Caco-2 (cell line): Measurements from ENCODE around the gene SLC25A33. TPM values are rescaled to one million over a fixed set of nuclear protein-coding genes. Genes with fewer than 3 reads are reported as not detected.

Experiments
- BruUV-seq: library from RNA; stranded (reverse); fragments of 400-500 nt; replicated peaks from 2 replicates; lab custom pipeline; 2021; lab: Mats Ljungman, UMichigan
- CTCF ChIA-PET: fragments of 300-600 bp; sonication (Branson Sonifier 250); formaldehyde crosslinking; loops from one replicate; lab custom pipeline; 2022; ENCODE audit warnings: antibody characterized with exemption; lab: Charles Lee
- POLR2A ChIA-PET: fragments of 300-600 bp; sonication (Branson Sonifier 250); formaldehyde crosslinking; loops from one replicate; lab custom pipeline; 2022; ENCODE audit warnings: antibody characterized with exemption; lab: Charles Lee
- DNase-seq, 2 experiments: peaks; one replicate each; pipeline versions ENCODE4 v3.0.0 to v3.0.0-alpha.2; 2020 to 2022
- H3K27me3 ChIP-seq: replicated peaks from 2 replicates; pipeline ENCODE4 v1.6.0; 2011; ENCODE audit warnings: low read length; ENCODE audit not compliant: control insufficient read depth, insufficient read depth
- H3K36me3 ChIP-seq: 2 replicates; pipeline ENCODE4 v1.5.1; 2011; ENCODE audit warnings: low read length; ENCODE audit not compliant: control insufficient read depth, insufficient read depth
- H3K4me1 ChIP-seq: fragments of 250-450 bp; sonication (Bioruptor Pico); 2 replicates; pipeline ENCODE4 v1.5.1; 2020; ENCODE audit warnings: mild to moderate bottlenecking
- H3K4me3 ChIP-seq: 2 replicates; pipeline ENCODE4 v1.5.1; 2011; ENCODE audit warnings: low read depth, mild to moderate bottlenecking, control low read depth, low read length
- H3K9me3 ChIP-seq: fragments of 250-450 bp; sonication (Bioruptor Pico); 2 replicates; pipeline ENCODE4 v1.5.1; 2020; ENCODE audit warnings: mild to moderate bottlenecking, moderate library complexity
- H3K27ac Mint-ChIP-seq: one replicate; pipeline ENCODE4 v1.8.0; 2022; ENCODE audit warnings: mixed read lengths; ENCODE audit not compliant: unreplicated experiment
- H3K27me3 Mint-ChIP-seq: one replicate; pipeline ENCODE4 v1.8.0; 2022; ENCODE audit warnings: mixed read lengths; ENCODE audit not compliant: insufficient read depth, unreplicated experiment
- H3K36me3 Mint-ChIP-seq: one replicate; pipeline ENCODE4 v1.8.0; 2022; ENCODE audit warnings: mild to moderate bottlenecking, mixed read lengths; ENCODE audit not compliant: insufficient read depth, unreplicated experiment
- H3K4me1 Mint-ChIP-seq: one replicate; pipeline ENCODE4 v1.8.0; 2022; ENCODE audit warnings: low read depth, mixed read lengths; ENCODE audit not compliant: unreplicated experiment
- H3K4me3 Mint-ChIP-seq: one replicate; pipeline ENCODE4 v1.8.0; 2022; ENCODE audit warnings: mild to moderate bottlenecking, moderate library complexity, mixed read lengths; ENCODE audit not compliant: unreplicated experiment
- H3K9me3 Mint-ChIP-seq: one replicate; pipeline ENCODE4 v1.8.0; 2022; ENCODE audit warnings: mixed read lengths; ENCODE audit not compliant: unreplicated experiment
- intact Hi-C: fragments of 100-400 bp; cut with micrococcal nuclease; formaldehyde crosslinking; loops from one replicate; pipeline ENCODE4 v1.10.0; 2022; ENCODE audit not compliant: unreplicated experiment
- total RNA-seq: library from RNA; stranded (reverse); gene quantifications from 2 replicates; pipeline ENCODE4 v1.2.3, GENCODE V29; 2022
- TF ChIP-seq, protein P1 (sequence below), 2 experiments: fragments of 200-600 bp in 1 of 2; IDR thresholded peaks; 1 replicate in 1 of 2; 2 replicates in 1 of 2; pipeline versions ENCODE4 v1.5.1 to v1.8.0; 2011 to 2022; ENCODE audit warnings: antibody characterized with exemption in 1 of 2, control low read depth in 1 of 2, inconsistent platforms in 1 of 2, low read depth in 1 of 2, low read length in 1 of 2, mild to moderate bottlenecking in 1 of 2, moderate library complexity in 1 of 2; ENCODE audit not compliant: insufficient read depth in 1 of 2, severe bottlenecking in 1 of 2, unreplicated experiment in 1 of 2

The SLC25A33 gene
- total RNA-seq, 1 experiment from 2014 or later: 11.2 TPM

DNA sequence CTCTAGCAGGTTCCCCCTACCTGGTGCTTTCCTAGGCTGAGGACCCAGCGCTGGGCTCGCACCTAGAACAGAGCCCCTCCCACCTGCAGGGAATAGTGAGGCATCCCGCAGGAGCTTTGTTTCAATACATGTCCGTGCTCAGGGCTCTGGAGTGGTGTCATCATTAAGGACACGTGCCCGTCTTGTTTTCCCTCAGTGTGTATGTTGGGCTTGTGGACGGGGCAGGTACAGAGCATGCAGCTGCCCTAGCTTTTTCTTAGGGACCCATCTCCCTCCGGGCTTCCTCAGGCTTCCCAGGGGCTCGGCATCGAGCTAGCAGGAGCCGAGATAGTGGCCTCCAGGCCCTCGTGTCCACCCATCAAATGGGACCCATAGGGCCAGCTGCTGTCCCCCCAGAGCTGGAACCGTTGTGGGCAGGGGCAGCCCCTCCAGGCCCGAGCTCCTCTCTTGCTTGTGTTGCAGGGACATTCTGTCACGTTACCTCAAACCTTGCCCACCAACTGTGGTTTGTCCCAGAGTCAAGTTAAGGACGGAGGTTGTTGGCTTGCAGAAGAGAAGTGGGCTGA is 53.3 kb downstream of the SLC25A33 start:
- peaks cover 5% of the 10 kb centered on the region for H3K4me1 Mint-ChIP-seq
- POLR2A ChIA-PET: no interaction called here

DNA sequence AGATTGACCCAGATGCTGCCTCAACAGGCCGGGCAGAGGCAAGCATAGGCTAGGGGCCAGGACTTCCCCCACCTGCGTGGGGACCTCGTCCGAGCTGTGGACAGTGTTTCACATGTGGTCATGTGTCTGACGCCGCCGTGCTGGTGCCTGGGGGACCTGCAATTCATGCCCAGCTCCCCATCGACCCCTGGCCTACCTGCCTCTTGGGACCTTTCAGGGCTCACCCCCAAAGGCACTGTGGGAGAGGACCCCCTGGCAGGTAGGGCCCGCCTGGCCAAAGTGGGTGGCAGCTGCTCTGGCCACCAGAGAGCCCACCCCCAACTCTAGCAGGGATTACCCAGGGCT is 53.9 kb downstream of the SLC25A33 start:
- Histone ChIP-seq H3K4me1 (peaks cover 7% of the 10 kb centered on the region; the same call in 1 of the 2 replicates), H3K4me3 (no peak overlapping the region), H3K36me3 (no peaks in the 10 kb centered on the region), H3K9me3 (no peaks in the 10 kb centered on the region), H3K27me3 (no peaks in the 10 kb centered on the region)
- ChIA-PET CTCF (interaction anchor here (1.1 kb wide), 1 partner anchor 94 kb away, joined by 3 read pairs; no protein-coding TSS in a partner anchor), POLR2A (no interaction called here)
- BruUV-seq: no TSS peak
- Mint-ChIP-seq H3K9me3 (no peaks in the 10 kb centered on the region), H3K27ac (no peak overlapping the region), H3K36me3 (peaks cover 12% of the 10 kb centered on the region), H3K27me3 (no peaks in the 10 kb centered on the region), H3K4me1 (no peaks in the 10 kb centered on the region), H3K4me3 (no peak overlapping the region)
- DNase-seq: no peak
- TF ChIP-seq, protein P1, sequence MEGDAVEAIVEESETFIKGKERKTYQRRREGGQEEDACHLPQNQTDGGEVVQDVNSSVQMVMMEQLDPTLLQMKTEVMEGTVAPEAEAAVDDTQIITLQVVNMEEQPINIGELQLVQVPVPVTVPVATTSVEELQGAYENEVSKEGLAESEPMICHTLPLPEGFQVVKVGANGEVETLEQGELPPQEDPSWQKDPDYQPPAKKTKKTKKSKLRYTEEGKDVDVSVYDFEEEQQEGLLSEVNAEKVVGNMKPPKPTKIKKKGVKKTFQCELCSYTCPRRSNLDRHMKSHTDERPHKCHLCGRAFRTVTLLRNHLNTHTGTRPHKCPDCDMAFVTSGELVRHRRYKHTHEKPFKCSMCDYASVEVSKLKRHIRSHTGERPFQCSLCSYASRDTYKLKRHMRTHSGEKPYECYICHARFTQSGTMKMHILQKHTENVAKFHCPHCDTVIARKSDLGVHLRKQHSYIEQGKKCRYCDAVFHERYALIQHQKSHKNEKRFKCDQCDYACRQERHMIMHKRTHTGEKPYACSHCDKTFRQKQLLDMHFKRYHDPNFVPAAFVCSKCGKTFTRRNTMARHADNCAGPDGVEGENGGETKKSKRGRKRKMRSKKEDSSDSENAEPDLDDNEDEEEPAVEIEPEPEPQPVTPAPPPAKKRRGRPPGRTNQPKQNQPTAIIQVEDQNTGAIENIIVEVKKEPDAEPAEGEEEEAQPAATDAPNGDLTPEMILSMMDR (IDR thresholded peaks at IDR 0.05; ENCODE audit: insufficient read depth in 1 of 2, low read depth in 1 of 2, low read length in 1 of 2, severe bottlenecking in 1 of 2, unreplicated experiment in 1 of 2): no peak
- intact Hi-C loops: no loop called here

More for the DNA sequence above, 53.3 kb downstream of the SLC25A33 start:
- DNase-seq: no peak
- Mint-ChIP-seq H3K36me3 (peaks cover 10% of the 10 kb centered on the region), H3K9me3 (no peaks in the 10 kb centered on the region), H3K4me3 (no peak overlapping the region), H3K27ac (no peak overlapping the region), H3K27me3 (no peaks in the 10 kb centered on the region)
- intact Hi-C loops: no loop called here
- CTCF ChIA-PET: interaction anchor here (1.1 kb wide), 1 partner anchor 95 kb away, joined by 3 read pairs; no protein-coding TSS in a partner anchor
- Histone ChIP-seq H3K36me3 (no peaks in the 10 kb centered on the region), H3K4me1 (peaks cover 7% of the 10 kb centered on the region; the same call in 1 of the 2 replicates), H3K4me3 (no peak overlapping the region), H3K9me3 (no peaks in the 10 kb centered on the region), H3K27me3 (no peaks in the 10 kb centered on the region)
- no TSS peak for BruUV-seq
- TF ChIP-seq, protein P1 (IDR thresholded peaks at IDR 0.05; ENCODE audit: insufficient read depth in 1 of 2, low read depth in 1 of 2, low read length in 1 of 2, severe bottlenecking in 1 of 2, unreplicated experiment in 1 of 2): no peak

DNA sequence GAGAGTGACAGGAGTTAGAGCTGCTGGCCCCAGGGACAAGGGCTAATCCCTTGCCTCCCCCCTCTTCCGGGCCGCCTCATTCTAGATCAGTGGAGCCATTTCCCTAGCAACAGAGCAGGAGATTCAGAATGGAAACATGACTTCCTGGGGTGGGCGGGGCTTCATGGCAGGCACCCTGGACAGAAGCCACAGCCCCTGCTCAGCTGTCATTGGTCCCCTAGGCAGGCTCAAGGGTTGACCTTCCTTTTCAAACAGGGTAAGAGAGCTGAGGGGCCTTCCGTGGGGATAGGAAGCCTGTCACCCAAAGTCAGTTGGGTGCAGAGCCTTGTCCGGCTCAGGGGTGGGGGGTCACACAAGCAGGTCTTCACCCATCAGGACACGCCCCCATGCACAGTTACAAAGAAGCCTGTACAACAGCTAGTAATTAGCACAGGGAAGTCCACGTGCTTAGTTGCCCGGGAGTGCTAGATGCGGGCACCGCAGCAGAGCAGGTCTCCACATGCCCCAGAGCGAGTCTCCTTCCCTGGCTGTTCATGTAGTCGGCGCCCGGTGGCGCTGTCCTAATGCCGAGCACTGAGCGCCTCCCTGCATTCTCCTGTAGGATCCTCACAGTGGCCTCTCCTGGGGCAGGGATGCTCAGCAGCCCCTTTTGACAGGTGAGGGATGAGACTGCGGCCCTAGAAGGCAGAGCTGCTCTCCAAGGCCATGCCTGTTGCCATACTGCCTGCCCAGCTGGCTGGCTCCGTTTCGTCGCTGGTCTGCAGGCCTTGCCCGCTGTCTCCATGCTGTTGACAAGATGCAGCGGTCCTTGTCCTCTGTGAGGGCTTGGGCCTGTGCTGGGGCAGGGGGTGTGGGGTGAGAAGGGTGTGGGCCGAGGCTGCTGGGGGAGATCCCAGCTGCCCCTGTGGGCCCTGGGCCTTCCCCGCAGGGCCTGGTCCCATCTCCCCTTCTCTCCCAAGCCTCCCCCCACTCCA is 54.5 kb downstream of the SLC25A33 start:
- no peaks in the 10 kb centered on the region for H3K27me3 Mint-ChIP-seq
- Histone ChIP-seq H3K9me3 (no peaks in the 10 kb centered on the region), H3K36me3 (no peaks in the 10 kb centered on the region), H3K27me3 (no peaks in the 10 kb centered on the region), H3K4me1 (peaks cover 7% of the 10 kb centered on the region; the same call in 1 of the 2 replicates), H3K4me3 (no peak overlapping the region)
- peak in 1 of 2 experiments; percentile 24 for DNase-seq
- ChIA-PET POLR2A (no interaction called here), CTCF (no interaction called here)
- H3K4me3 Mint-ChIP-seq: no peak overlapping the region
- peaks cover 16% of the 10 kb centered on the region for H3K36me3 Mint-ChIP-seq
- no peaks in the 10 kb centered on the region for H3K4me1 Mint-ChIP-seq
- TF ChIP-seq, protein P1 (IDR thresholded peaks at IDR 0.05; ENCODE audit: insufficient read depth in 1 of 2, low read depth in 1 of 2, low read length in 1 of 2, severe bottlenecking in 1 of 2, unreplicated experiment in 1 of 2): no peak
- intact Hi-C loops: no loop called here
- BruUV-seq: no TSS peak
- H3K9me3 Mint-ChIP-seq: no peaks in the 10 kb centered on the region
- no peak overlapping the region for H3K27ac Mint-ChIP-seq
